Ecto neural progenitor cell (in vitro differentiated cells): ENCODE results near the gene DTHD1.

Experiments used
- DNase-seq: peaks from one replicate; pipeline ENCODE4 v3.0.0-alpha.2; 2018; ENCODE audit warnings: low spot score

The DTHD1 gene

GRCh38 chr4:36269533-36270173 lies 11.8 kb upstream of the DTHD1 start:
- DNase-seq: no peak

GRCh38 chr4:36273276-36273675 lies 8.1 kb upstream of the DTHD1 start:
- no peak for DNase-seq

GRCh38 chr4:36274158-36274557 lies 7.3 kb upstream of the DTHD1 start:
- DNase-seq: no peak

- DNase-seq: no peak
Observed at GRCh38 chr4:36277533-36277932, 3.9 kb upstream of the DTHD1 start.

- no peak for DNase-seq
Observed at GRCh38 chr4:36278789-36279188, 2.6 kb upstream of the DTHD1 start.

GRCh38 chr4:36280555-36280954 lies 861 bp upstream of the DTHD1 start:
- peak; percentile 54 for DNase-seq

- no peak for DNase-seq
Observed at GRCh38 chr4:36282503-36283030, 1.2 kb downstream of the DTHD1 start.

- no peak for DNase-seq
Observed at GRCh38 chr4:36283912-36284465, 2.6 kb downstream of the DTHD1 start.

GRCh38 chr4:36285784-36286480 lies 4.5 kb downstream of the DTHD1 start:
- DNase-seq: no peak

- DNase-seq: no peak
Observed at GRCh38 chr4:36286481-36286871, 5.1 kb downstream of the DTHD1 start.

GRCh38 chr4:36288731-36289426 lies 7.5 kb downstream of the DTHD1 start:
- DNase-seq: no peak

- DNase-seq: no peak
Observed at GRCh38 chr4:36290641-36291040, 9.2 kb downstream of the DTHD1 start.

- no peak for DNase-seq
Observed at GRCh38 chr4:36292556-36293188, 11.3 kb downstream of the DTHD1 start.

GRCh38 chr4:36301127-36301526 lies 19.7 kb downstream of the DTHD1 start:
- no peak for DNase-seq

- DNase-seq: no peak
Observed at GRCh38 chr4:36303426-36304137, 22.2 kb downstream of the DTHD1 start.

GRCh38 chr4:36304138-36304681 lies 22.8 kb downstream of the DTHD1 start:
- no peak for DNase-seq

- no peak for DNase-seq
Observed at GRCh38 chr4:36308150-36308549, 26.7 kb downstream of the DTHD1 start.

- DNase-seq: no peak
Observed at GRCh38 chr4:36310216-36310615, 28.8 kb downstream of the DTHD1 start.

GRCh38 chr4:36310793-36311192 lies 29.4 kb downstream of the DTHD1 start:
- DNase-seq: no peak

- no peak for DNase-seq
Observed at GRCh38 chr4:36312511-36312910, 31.1 kb downstream of the DTHD1 start.

GRCh38 chr4:36313301-36313700 lies 31.9 kb downstream of the DTHD1 start:
- no peak for DNase-seq
